HCT116 (cell line): ENCODE results near the gene KLK15. TPM values are rescaled to one million over a fixed set of nuclear protein-coding genes. Genes with fewer than 3 reads are reported as not detected.

Source experiments
- ATAC-seq: fragments of 200-7000 bp; cut with Tn5 transposase; 2 replicates; pipeline ENCODE4 v1.9.1; 2020; ENCODE audit warnings: mild to moderate bottlenecking, moderate library complexity
- BruUV-seq: library from RNA; stranded (reverse); fragments of 400-500 nt; replicated peaks from 2 replicates; lab custom pipeline; 2021; lab: Mats Ljungman, UMichigan
- CTCF ChIA-PET: fragments of 300-600 bp; sonication (Branson Sonifier 250); formaldehyde crosslinking; loops from one replicate; lab custom pipeline; 2021; ENCODE audit warnings: antibody characterized with exemption; lab: Charles Lee
- POLR2A ChIA-PET: fragments of 300-600, 350-600 bp; sonication (Branson Sonifier 250); formaldehyde crosslinking; loops from one replicate; lab custom pipeline; 2021; ENCODE audit warnings: antibody characterized with exemption; lab: Charles Lee
- RAD21 ChIA-PET, 2 experiments: fragments of 300-600 bp; sonication (Branson Sonifier 250); formaldehyde crosslinking; loops; one replicate each; lab custom pipeline; 2023; ENCODE audit warnings: low total read pairs in 2 of 2; ENCODE audit not compliant: uncharacterized antibody in 2 of 2, unreplicated experiment in 2 of 2, low non-redundant PET in 1 of 2; lab: Charles Lee
- DNase-seq: peaks from one replicate; pipeline ENCODE4 v3.0.0-alpha.2; 2010; ENCODE audit warnings: low read depth, low spot score
- H2AFZ ChIP-seq: fragments of 200-600 bp; shearing (Covaris generic), sonication (generic); 2 replicates; pipeline ENCODE4 v1.6.1; 2017; ENCODE audit warnings: low read depth, mixed run types, mixed read lengths, antibody characterized with exemption, low read length; ENCODE audit not compliant: poor library complexity, severe bottlenecking
- H3K27ac ChIP-seq: 2 replicates; pipeline ENCODE4 v1.5.1; 2012; ENCODE audit warnings: low read depth, low read length
- H3K27me3 ChIP-seq: fragments of 200-600 bp; sonication (generic); 2 replicates; pipeline ENCODE4 v1.6.1; 2016; ENCODE audit warnings: mixed run types, low read length, mixed read lengths; ENCODE audit not compliant: insufficient read depth
- H3K36me3 ChIP-seq, 2 experiments: fragments of 200-500 bp in 1 of 2; fragments of 200-600 bp in 1 of 2; sonication (Bioruptor generic) in 1 of 2; sonication (generic) in 1 of 2; 2 replicates each; pipeline versions ENCODE4 v1.5.1 to v1.6.1; 2014 to 2016; ENCODE audit warnings: low read length in 2 of 2, inconsistent platforms in 1 of 2, mixed read lengths in 1 of 2, mixed run types in 1 of 2; ENCODE audit not compliant: insufficient read depth in 2 of 2, control insufficient read depth in 1 of 2
- H3K4me1 ChIP-seq, 2 experiments: fragments of 200-600 bp in 1 of 2; sonication (generic) in 1 of 2; 2 replicates each; pipeline versions ENCODE4 v1.5.1 to v1.6.1; 2012 to 2017; ENCODE audit warnings: low read length in 2 of 2, inconsistent platforms in 1 of 2, mild to moderate bottlenecking in 1 of 2, mixed read lengths in 1 of 2, mixed run types in 1 of 2, moderate library complexity in 1 of 2; ENCODE audit not compliant: insufficient read depth in 2 of 2, control insufficient read depth in 1 of 2
- H3K4me2 ChIP-seq: fragments of 200-600 bp; sonication (generic); 2 replicates; pipeline ENCODE4 v1.6.1; 2017; ENCODE audit warnings: mixed run types, low read length, mixed read lengths
- H3K4me3 ChIP-seq, 2 experiments: fragments of 200-600 bp in 1 of 2; sonication (generic) in 1 of 2; replicated peaks in 1 of 2; 2 replicates each; pipeline ENCODE4 v1.5.1; 2011 to 2016; ENCODE audit warnings: low read length in 2 of 2, control low read depth in 1 of 2, low read depth in 1 of 2, mild to moderate bottlenecking in 1 of 2, mixed read lengths in 1 of 2, mixed run types in 1 of 2
- H3K79me2 ChIP-seq: fragments of 200-600 bp; sonication (generic); 2 replicates; pipeline ENCODE4 v1.6.1; 2017; ENCODE audit warnings: mild to moderate bottlenecking, mixed run types, low read length, moderate library complexity, mixed read lengths; ENCODE audit not compliant: insufficient read depth
- H3K9ac ChIP-seq: fragments of 200-600 bp; sonication (generic); 2 replicates; pipeline ENCODE4 v1.6.1; 2016; ENCODE audit warnings: low read length, mixed read lengths
- H3K9me2 ChIP-seq: fragments of 200-600 bp; sonication (generic), shearing (Covaris generic); 2 replicates; pipeline ENCODE4 v1.6.1; 2017; ENCODE audit warnings: mixed run types, mild to moderate bottlenecking, moderate library complexity; ENCODE audit not compliant: insufficient read depth
- H3K9me3 ChIP-seq, 2 experiments: fragments of 200-500 bp in 1 of 2; fragments of 200-600 bp in 1 of 2; sonication (Bioruptor generic) in 1 of 2; sonication (generic) in 1 of 2; 2 replicates each; pipeline ENCODE4 v1.6.1; 2014 to 2017; ENCODE audit warnings: low read length in 2 of 2, mixed read lengths in 2 of 2, inconsistent platforms in 1 of 2, low read depth in 1 of 2, mild to moderate bottlenecking in 1 of 2, mixed run types in 1 of 2, moderate library complexity in 1 of 2; ENCODE audit not compliant: control insufficient read depth in 1 of 2, insufficient read depth in 1 of 2
- H4K20me1 ChIP-seq: fragments of 200-600 bp; sonication (generic), shearing (Covaris generic); 2 replicates; pipeline ENCODE4 v1.6.1; 2017; ENCODE audit warnings: mixed run types, mild to moderate bottlenecking, moderate library complexity; ENCODE audit not compliant: insufficient read depth
- CBX3 ChIP-seq: IDR thresholded peaks from 2 replicates; pipeline ENCODE4 v1.6.1; 2012; ENCODE audit warnings: low read depth
- EGR1 ChIP-seq: IDR thresholded peaks from 2 replicates; pipeline ENCODE4 v1.6.1; 2012; ENCODE audit warnings: low read depth
- FOSL1 ChIP-seq: IDR thresholded peaks from 2 replicates; pipeline ENCODE4 v1.6.1; 2012; ENCODE audit warnings: low read depth
- JUND ChIP-seq: IDR thresholded peaks from 2 replicates; pipeline ENCODE4 v1.6.1; 2012
- POLR2A ChIP-seq: IDR thresholded peaks from 2 replicates; pipeline ENCODE4 v1.7.0; 2011; ENCODE audit warnings: borderline replicate concordance; ENCODE audit not compliant: insufficient read depth, insufficient read length; ENCODE audit errors: extremely low read depth
- POLR2AphosphoS5 ChIP-seq: IDR thresholded peaks from 2 replicates; pipeline ENCODE4 v1.6.1; 2011; ENCODE audit warnings: mild to moderate bottlenecking, low read depth, low read length, moderate library complexity
- RAD21 ChIP-seq: IDR thresholded peaks from 2 replicates; pipeline ENCODE4 v1.6.1; 2012; ENCODE audit warnings: low read depth, mild to moderate bottlenecking
- SIN3A ChIP-seq: IDR thresholded peaks from 2 replicates; pipeline ENCODE4 v1.6.1; 2012; ENCODE audit warnings: low read depth
- SP1 ChIP-seq: IDR thresholded peaks from 2 replicates; pipeline ENCODE4 v1.6.1; 2012; ENCODE audit warnings: low read depth
- SRF ChIP-seq: IDR thresholded peaks from 2 replicates; pipeline ENCODE4 v1.6.1; 2012; ENCODE audit warnings: low read depth
- TCF7L2 ChIP-seq: IDR thresholded peaks from 2 replicates; pipeline ENCODE4 v1.7.0; 2011; ENCODE audit warnings: borderline replicate concordance, inconsistent platforms; ENCODE audit not compliant: insufficient read depth, insufficient read length; ENCODE audit errors: extremely low read depth
- ZFX ChIP-seq: fragments of 450-650 bp; IDR thresholded peaks from 2 replicates; pipeline ENCODE4 v1.6.1; 2017
- intact Hi-C: fragments of 100-400 bp; cut with micrococcal nuclease; formaldehyde crosslinking; loops from 2 replicates; pipeline ENCODE4 v1.10.0; 2022
- total RNA-seq: library from RNA; stranded (reverse); gene quantifications from one replicate; pipeline ENCODE4 v1.2.1, GENCODE V29; 2021; ENCODE audit not compliant: unreplicated experiment
- TF ChIP-seq, protein P1 (sequence below): IDR thresholded peaks from 2 replicates; pipeline ENCODE4 v1.6.1; 2011; ENCODE audit warnings: mild to moderate bottlenecking, low read length, moderate library complexity; ENCODE audit not compliant: insufficient replicate concordance; ENCODE audit errors: extremely low read depth
- TF ChIP-seq, protein P2 (sequence below), 3 experiments: fragments of 200-600 bp in 1 of 3; sonication (generic) in 1 of 3; IDR thresholded peaks in 2 of 3; conservative IDR thresholded peaks in 1 of 3; 2 replicates each; pipeline ENCODE4 v1.5.1; 2012 to 2017; ENCODE audit warnings: low read depth in 2 of 3, low read length in 2 of 3, antibody characterized with exemption in 1 of 3, borderline replicate concordance in 1 of 3, control low read depth in 1 of 3, mild to moderate bottlenecking in 1 of 3, mixed read lengths in 1 of 3, mixed run types in 1 of 3, moderate library complexity in 1 of 3; ENCODE audit not compliant: insufficient read depth in 1 of 3

Gene KLK15
- total RNA-seq, 1 experiment from 2014 or later, result not detected

DNA sequence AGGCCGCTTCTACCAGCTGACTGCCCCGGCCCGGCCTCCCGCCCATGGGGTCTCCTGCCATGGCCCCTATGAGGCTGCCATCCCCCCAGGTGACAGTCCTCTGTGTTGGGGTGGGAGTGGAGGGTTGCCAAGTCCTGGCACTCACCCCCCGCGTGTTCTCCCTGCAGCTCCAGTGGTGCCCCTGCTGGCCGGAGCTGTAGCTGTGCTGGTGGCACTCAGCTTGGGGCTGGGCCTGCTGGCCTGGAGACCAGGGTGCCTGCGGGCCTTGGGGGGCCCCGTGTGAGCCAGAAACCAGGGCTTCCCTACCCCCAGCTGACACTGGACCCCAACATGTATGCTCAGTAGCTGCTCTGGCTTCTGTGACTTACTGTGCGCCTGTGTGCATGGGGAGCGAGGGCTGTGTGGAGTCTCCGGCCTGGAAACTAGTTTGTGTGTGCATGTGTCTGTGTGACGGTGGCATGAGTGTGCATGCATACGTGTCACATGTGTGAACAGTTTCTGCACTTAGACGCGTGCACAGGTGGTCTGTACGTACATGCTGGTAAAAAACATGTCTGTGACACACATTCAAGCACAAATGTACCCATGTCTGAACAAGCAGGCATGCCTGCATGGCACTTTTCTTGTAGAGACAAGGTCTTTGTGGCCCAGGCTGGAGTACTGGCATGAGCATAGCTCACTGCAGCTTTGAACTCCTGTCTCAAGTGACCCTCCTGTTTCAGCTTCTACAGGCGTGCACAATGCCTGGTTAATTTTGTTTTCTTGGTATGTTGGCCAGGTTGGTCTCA lies 38.3 kb downstream of the KLK15 start (continued):
- TF ChIP-seq, protein P1, sequence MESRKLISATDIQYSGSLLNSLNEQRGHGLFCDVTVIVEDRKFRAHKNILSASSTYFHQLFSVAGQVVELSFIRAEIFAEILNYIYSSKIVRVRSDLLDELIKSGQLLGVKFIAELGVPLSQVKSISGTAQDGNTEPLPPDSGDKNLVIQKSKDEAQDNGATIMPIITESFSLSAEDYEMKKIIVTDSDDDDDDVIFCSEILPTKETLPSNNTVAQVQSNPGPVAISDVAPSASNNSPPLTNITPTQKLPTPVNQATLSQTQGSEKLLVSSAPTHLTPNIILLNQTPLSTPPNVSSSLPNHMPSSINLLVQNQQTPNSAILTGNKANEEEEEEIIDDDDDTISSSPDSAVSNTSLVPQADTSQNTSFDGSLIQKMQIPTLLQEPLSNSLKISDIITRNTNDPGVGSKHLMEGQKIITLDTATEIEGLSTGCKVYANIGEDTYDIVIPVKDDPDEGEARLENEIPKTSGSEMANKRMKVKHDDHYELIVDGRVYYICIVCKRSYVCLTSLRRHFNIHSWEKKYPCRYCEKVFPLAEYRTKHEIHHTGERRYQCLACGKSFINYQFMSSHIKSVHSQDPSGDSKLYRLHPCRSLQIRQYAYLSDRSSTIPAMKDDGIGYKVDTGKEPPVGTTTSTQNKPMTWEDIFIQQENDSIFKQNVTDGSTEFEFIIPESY, result peak; percentile 11
- TF ChIP-seq SIN3A, result peak; percentile 34; the same call in 1 of the 2 replicates
- TF ChIP-seq JUND, result peak; percentile 51
- no peak; the same call in 1 of the 2 replicates for TF ChIP-seq ZFX
- TF ChIP-seq, all 23 proteins: peak for 8

DNA sequence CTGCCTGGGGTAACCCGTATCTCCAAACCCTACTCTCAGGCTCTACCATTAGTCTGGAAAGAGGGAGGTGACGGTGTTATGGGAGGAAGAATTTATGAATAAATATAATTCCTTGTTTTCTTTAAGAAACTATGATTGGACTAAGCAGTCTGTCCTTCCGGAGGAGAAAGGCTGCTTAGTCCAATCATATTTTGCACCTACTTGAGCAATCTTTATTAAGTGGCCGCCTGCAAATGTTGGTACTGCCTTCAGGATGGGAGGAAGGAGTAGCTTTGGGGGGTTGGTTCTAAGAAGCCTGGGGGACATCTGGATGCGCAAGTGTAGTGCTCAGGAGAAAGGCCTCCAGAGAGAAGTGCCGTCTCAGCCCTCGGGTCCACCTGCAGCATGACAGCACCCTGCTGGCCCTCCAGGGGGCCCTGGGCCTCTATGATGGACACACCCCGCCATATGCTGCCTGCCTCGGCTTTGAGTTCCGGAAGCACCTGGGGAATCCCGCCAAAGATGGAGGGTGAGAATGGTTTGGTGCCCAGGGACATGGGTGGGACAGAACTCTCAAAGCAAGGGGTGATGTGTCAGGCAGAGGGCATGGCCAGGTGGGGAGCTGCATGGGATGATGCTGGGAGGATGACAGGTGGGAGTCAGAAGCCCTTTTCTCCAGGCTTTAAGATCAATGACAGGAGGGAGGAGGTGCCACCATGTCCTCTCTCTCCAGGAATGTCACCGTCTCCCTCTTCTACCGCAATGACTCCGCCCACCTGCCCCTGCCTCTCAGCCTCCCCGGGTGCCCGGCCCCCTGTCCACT lies 39.1 kb downstream of the KLK15 start:
- Histone ChIP-seq H3K27ac (peak overlapping the region; percentile 40), H3K9me3 (no peaks in the 10 kb centered on the region), H3K79me2 (peaks cover 20% of the 10 kb centered on the region), H2AFZ (no peak overlapping the region), H3K36me3 (peaks cover 19 to 23% of the 10 kb centered on the region in 2 experiments; a peak in 3 of 4 replicates), H3K9ac (no peak overlapping the region), H3K9me2 (no peaks in the 10 kb centered on the region), H3K4me3 (no peak overlapping the region), H3K27me3 (no peaks in the 10 kb centered on the region), H4K20me1 (peaks cover 29% of the 10 kb centered on the region; the same call in 1 of the 2 replicates), H3K4me2 (peak overlapping the region; percentile 40; the same call in 1 of the 2 replicates), H3K4me1 (peaks cover 11 to 32% of the 10 kb centered on the region in 2 experiments; a peak in 3 of 4 replicates)
- CTCF ChIA-PET, result interaction anchor here (0.9 to 3.1 kb wide), 8 partner anchors 10 to 302 kb away, joined by 3 to 19 read pairs (median 7); no protein-coding TSS in a partner anchor
- ATAC-seq (peak; percentile 47), DNase-seq (no peak)
- intact Hi-C loops, result loop anchor here (1.0 to 5.0 kb wide), 2 partner anchors 128 to 298 kb away; no protein-coding TSS in a partner anchor
- RAD21 ChIA-PET, result interaction anchor here in 1 of 2 experiments (0.6 to 1.0 kb wide), 3 partner anchors 115 to 128 kb away, joined by 3 to 7 read pairs (median 5); no protein-coding TSS in a partner anchor
- BruUV-seq, result no TSS peak
- POLR2A ChIA-PET, result interaction anchor here (3.5 kb wide), 1 partner anchor 10 kb away, joined by 19 read pairs; no protein-coding TSS in a partner anchor
- TF ChIP-seq, protein P2, sequence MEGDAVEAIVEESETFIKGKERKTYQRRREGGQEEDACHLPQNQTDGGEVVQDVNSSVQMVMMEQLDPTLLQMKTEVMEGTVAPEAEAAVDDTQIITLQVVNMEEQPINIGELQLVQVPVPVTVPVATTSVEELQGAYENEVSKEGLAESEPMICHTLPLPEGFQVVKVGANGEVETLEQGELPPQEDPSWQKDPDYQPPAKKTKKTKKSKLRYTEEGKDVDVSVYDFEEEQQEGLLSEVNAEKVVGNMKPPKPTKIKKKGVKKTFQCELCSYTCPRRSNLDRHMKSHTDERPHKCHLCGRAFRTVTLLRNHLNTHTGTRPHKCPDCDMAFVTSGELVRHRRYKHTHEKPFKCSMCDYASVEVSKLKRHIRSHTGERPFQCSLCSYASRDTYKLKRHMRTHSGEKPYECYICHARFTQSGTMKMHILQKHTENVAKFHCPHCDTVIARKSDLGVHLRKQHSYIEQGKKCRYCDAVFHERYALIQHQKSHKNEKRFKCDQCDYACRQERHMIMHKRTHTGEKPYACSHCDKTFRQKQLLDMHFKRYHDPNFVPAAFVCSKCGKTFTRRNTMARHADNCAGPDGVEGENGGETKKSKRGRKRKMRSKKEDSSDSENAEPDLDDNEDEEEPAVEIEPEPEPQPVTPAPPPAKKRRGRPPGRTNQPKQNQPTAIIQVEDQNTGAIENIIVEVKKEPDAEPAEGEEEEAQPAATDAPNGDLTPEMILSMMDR (IDR thresholded peaks at IDR 0.05 in 2 of 3, conservative IDR thresholded peaks at IDR 0.05 in 1 of 3; ENCODE audit: borderline replicate concordance in 1 of 3, insufficient read depth in 1 of 3, low read depth in 2 of 3, low read length in 2 of 3), result peak in 1 of 3 experiments; percentile 23; a peak in 1 of 6 replicates
- TF ChIP-seq EGR1 (peak; percentile 31; the same call in 1 of the 2 replicates), TCF7L2 (peak; percentile 33), RAD21 (peak; percentile 46; the same call in 1 of the 2 replicates), SP1 (no peak), SRF (no peak), ZFX (no peak), CBX3 (0 out of 2 replicates have a peak, but pooled peaks have one; percentile 6), POLR2A (peak; percentile 54), FOSL1 (no peak), POLR2AphosphoS5 (peak; percentile 12; the same call in 1 of the 2 replicates), SIN3A (no peak)
- TF ChIP-seq, protein P1, result no peak
